Measurements from ENCODE around the gene KCNQ1. TPM values are rescaled to one million over a fixed set of nuclear protein-coding genes. Genes with fewer than 3 reads are reported as not detected.

Gene KCNQ1
- total RNA-seq, 1 experiment from 2014 or later: 2.3 TPM

- peaks cover 18% of the 10 kb centered on the region for H3K4me1 ChIP-seq (ENCODE audit: insufficient read depth, low read length)
- H2BK15ac ChIP-seq (ENCODE audit: low read depth, low read length): no peak overlapping the region
- H3K27ac ChIP-seq (ENCODE audit: insufficient read length, low read depth, low read length): no peak overlapping the region
- no peak overlapping the region for H3K4ac ChIP-seq (ENCODE audit: low read depth, low read length)
- no peak overlapping the region for H3K9ac ChIP-seq (ENCODE audit: extremely low read depth, insufficient read length, low read length)
- no peaks in the 10 kb centered on the region; the same call in 1 of the 2 replicates for H3K27me3 ChIP-seq (ENCODE audit: insufficient read depth, low read length)
- no peaks in the 10 kb centered on the region for H3K9me3 ChIP-seq (ENCODE audit: control insufficient read depth, low read depth, low read length)
- H3K18ac ChIP-seq (ENCODE audit: insufficient read length, low read depth, low read length): no peak overlapping the region
- H3K4me2 ChIP-seq (ENCODE audit: insufficient read depth, insufficient read length, low read length): peak overlapping the region; percentile 77
- TF ChIP-seq CTCF (conservative IDR thresholded peaks at IDR 0.05): no peak
- DNase-seq: no peak
- H3K4me3 Mint-ChIP-seq: peak overlapping the region; percentile 76 to 90; a peak in 4 of 5 replicates
- H3K23ac ChIP-seq (ENCODE audit: insufficient read length, low read depth, low read length): no peak overlapping the region
- H2BK12ac ChIP-seq (ENCODE audit: insufficient read length, low read depth, low read length): no peak overlapping the region
- H3K56ac ChIP-seq (ENCODE audit: insufficient read length, low read depth, low read length): no peak overlapping the region
- peaks cover 10 to 12% of the 10 kb centered on the region in 2 experiments for H3K9me3 Mint-ChIP-seq
- H4K91ac ChIP-seq (ENCODE audit: insufficient read length, low read depth, low read length): no peak overlapping the region
- no peak overlapping the region for H3K14ac ChIP-seq (ENCODE audit: insufficient read depth, low read length)
- H3K27ac Mint-ChIP-seq: no peak overlapping the region
- no CpG with 5 or more reads among the region's 1 CpG for WGBS (ENCODE audit: extremely low coverage, insufficient read length, low lambda C conversion rate)
- no peak overlapping the region for H4K8ac ChIP-seq (replicated peaks; ENCODE audit: insufficient read length, low read depth, low read length)
- H4K5ac ChIP-seq (ENCODE audit: insufficient read length, low read depth, low read length): no peak overlapping the region
- no peak overlapping the region for H2AK5ac ChIP-seq (ENCODE audit: insufficient read length, low read length)
- H2BK5ac ChIP-seq (ENCODE audit: insufficient read length, low read length): no peak overlapping the region
- H2BK120ac ChIP-seq (ENCODE audit: low read depth, low read length, poor library complexity, severe bottlenecking): no peak overlapping the region
- no peak overlapping the region for H3T11ph ChIP-seq (ENCODE audit: low read length)
- H3K79me1 ChIP-seq (ENCODE audit: insufficient read depth, low read depth, low read length, poor library complexity, severe bottlenecking): no peaks in the 10 kb centered on the region
- H3K4me1 Mint-ChIP-seq: peaks cover 74 to 77% of the 10 kb centered on the region in 2 experiments
- H4K20me1 ChIP-seq (ENCODE audit: control insufficient read depth, insufficient read depth, insufficient read length): no peaks in the 10 kb centered on the region
- no peak overlapping the region for H2AFZ ChIP-seq (ENCODE audit: low read length)
- H3K23me2 ChIP-seq (ENCODE audit: insufficient read length, low read depth, low read length, poor library complexity, severe bottlenecking): peaks cover 7% of the 10 kb centered on the region
- no peak overlapping the region for H2BK20ac ChIP-seq (ENCODE audit: low read depth, low read length, poor library complexity, severe bottlenecking)
- H3K79me2 ChIP-seq (ENCODE audit: insufficient read depth, low read length): no peaks in the 10 kb centered on the region; the same call in 1 of the 2 replicates
- H3K27me3 Mint-ChIP-seq (ENCODE audit: low read depth): peaks cover 48% of the 10 kb centered on the region
- H3K36me3 Mint-ChIP-seq (ENCODE audit: insufficient read depth in 1 of 3, low read depth in 3 of 3): peaks cover 0 to 29% (median 16%) of the 10 kb centered on the region in 3 experiments; a peak in 6 of 7 replicates
Measured at GRCh38 chr11:2697866-2698265, 253.1 kb downstream of the KCNQ1 start.

Measured in H9 (cell line).